Common myeloid progenitor, CD34-positive (primary cell): ENCODE measurements around the gene ACO2.
A peak's percentile ranks its signal among the peaks of the same experiment; 100 is the strongest.

Experiments
- CTCF ChIA-PET: fragments of 350-600 bp; sonication (Branson Sonifier 250); formaldehyde crosslinking; loops from one replicate; lab custom pipeline; 2021; ENCODE audit warnings: antibody characterized with exemption; lab: Charles Lee
- POLR2A ChIA-PET: fragments of 350-600 bp; sonication (Branson Sonifier 250); formaldehyde crosslinking; loops from one replicate; lab custom pipeline; 2021; ENCODE audit warnings: antibody characterized with exemption; lab: Charles Lee
- DNase-seq, 3 donors: peaks; one replicate each; pipeline versions ENCODE4 v3.0.0 to v3.0.0-alpha.2; 2013
- H3K27ac ChIP-seq, 2 experiments: 1 replicate in 1 of 2; 2 replicates in 1 of 2; pipeline ENCODE4 v1.7.0; 2013; ENCODE audit warnings: inconsistent platforms in 2 of 2, low read length in 2 of 2, mild to moderate bottlenecking in 2 of 2, low read depth in 1 of 2, moderate library complexity in 1 of 2; ENCODE audit not compliant: severe bottlenecking in 2 of 2, insufficient read depth in 1 of 2, poor library complexity in 1 of 2
- H3K27me3 ChIP-seq, 5 experiments: replicated peaks in 2 of 5; 1 replicate in 3 of 5; 2 replicates in 2 of 5; pipeline versions ENCODE4 v1.6.1 to v1.7.0; 2013; ENCODE audit warnings: low read length in 4 of 5, mild to moderate bottlenecking in 2 of 5, moderate library complexity in 2 of 5, inconsistent platforms in 1 of 5; ENCODE audit not compliant: insufficient read depth in 5 of 5, control insufficient read depth in 4 of 5
- H3K36me3 ChIP-seq, 4 experiments: 1 replicate in 2 of 4; 2 replicates in 2 of 4; pipeline versions ENCODE4 v1.6.1 to v1.7.0; 2013; ENCODE audit warnings: low read length in 3 of 4, control low read depth in 1 of 4, mild to moderate bottlenecking in 1 of 4; ENCODE audit not compliant: control insufficient read depth in 4 of 4, insufficient read depth in 4 of 4
- H3K4me1 ChIP-seq, 4 experiments: 1 replicate in 3 of 4; 2 replicates in 1 of 4; pipeline versions ENCODE4 v1.6.1 to v1.7.1; 2013; ENCODE audit warnings: low read length in 3 of 4, mild to moderate bottlenecking in 3 of 4, control low read depth in 1 of 4, inconsistent platforms in 1 of 4, moderate library complexity in 1 of 4; ENCODE audit not compliant: control insufficient read depth in 4 of 4, insufficient read depth in 4 of 4; ENCODE audit errors: control extremely low read depth in 1 of 4
- H3K4me3 ChIP-seq, 7 experiments: 1 replicate in 4 of 7; 2 replicates in 3 of 7; pipeline versions ENCODE4 v1.5.1 to v1.7.0; 2013; ENCODE audit warnings: mild to moderate bottlenecking in 7 of 7, low read length in 6 of 7, moderate library complexity in 6 of 7, inconsistent platforms in 2 of 7, low read depth in 2 of 7, control low read depth in 1 of 7; ENCODE audit not compliant: insufficient read depth in 4 of 7, control insufficient read depth in 1 of 7; ENCODE audit errors: extremely low read depth in 1 of 7
- H3K9me3 ChIP-seq, 5 experiments: 1 replicate in 4 of 5; 2 replicates in 1 of 5; pipeline versions ENCODE4 v1.6.1 to v1.7.1; 2013; ENCODE audit warnings: low read length in 4 of 5, mild to moderate bottlenecking in 2 of 5, inconsistent platforms in 1 of 5, low read depth in 1 of 5, moderate library complexity in 1 of 5; ENCODE audit not compliant: control insufficient read depth in 4 of 5, insufficient read depth in 2 of 5; ENCODE audit errors: control extremely low read depth in 1 of 5
- WGBS: methylation state at CpG from one replicate; pipeline ENCODE4 v1.1.5; 2013; ENCODE audit not compliant: insufficient coverage; 5-methylcytosine and 5-hydroxymethylcytosine counted together

Gene ACO2

GRCh38 chr22:41511521-41511968, 42.6 kb downstream of the ACO2 start:
- Histone ChIP-seq H3K36me3 (peaks cover 17 to 87% (median 57%) of the 10 kb centered on the region in 4 experiments), H3K9me3 (no peaks in the 10 kb centered on the region)
- CTCF ChIA-PET: interaction anchor here (1.1 kb wide), 1 partner anchor 85 kb away, joined by 3 read pairs; no protein-coding TSS in a partner anchor

GRCh38 chr22:41512421-41513194, 43.7 kb downstream of the ACO2 start:
- POLR2A ChIA-PET: no interaction called here
- Histone ChIP-seq H3K4me1 (no peaks in the 10 kb centered on the region), H3K36me3 (peaks cover 15 to 89% (median 57%) of the 10 kb centered on the region in 4 experiments), H3K27ac (no peak overlapping the region), H3K4me3 (no peak overlapping the region), H3K27me3 (no peaks in the 10 kb centered on the region), H3K9me3 (no peaks in the 10 kb centered on the region)
- 80% methylated on average over 16 of the region's 17 CpGs for WGBS
- CTCF ChIA-PET: interaction anchor here (0.7 to 2.9 kb wide), 4 partner anchors 7 to 109 kb away, joined by 3 to 9 read pairs (median 4); no protein-coding TSS in a partner anchor
- DNase-seq: no peak

More at GRCh38 chr22:41511521-41511968, 42.6 kb downstream of the ACO2 start:
- no peaks in the 10 kb centered on the region for H3K4me1 ChIP-seq
- no peak overlapping the region for H3K27ac ChIP-seq
- no peak overlapping the region for H3K4me3 ChIP-seq
- POLR2A ChIA-PET: interaction anchor here (0.7 kb wide), 1 partner anchor 16 kb away, joined by 3 read pairs; no protein-coding TSS in a partner anchor
- WGBS: 95% methylated on average over 2 of the region's 2 CpGs
- DNase-seq: no peak
- H3K27me3 ChIP-seq: no peaks in the 10 kb centered on the region

GRCh38 chr22:41513391-41513790, 44.5 kb downstream of the ACO2 start:
- WGBS: 92% methylated on average over 5 of the region's 5 CpGs
- Histone ChIP-seq H3K4me1 (no peaks in the 10 kb centered on the region), H3K27me3 (no peaks in the 10 kb centered on the region), H3K36me3 (peaks cover 15 to 89% (median 55%) of the 10 kb centered on the region in 4 experiments), H3K4me3 (no peak overlapping the region), H3K27ac (no peak overlapping the region), H3K9me3 (no peaks in the 10 kb centered on the region)
- CTCF ChIA-PET: interaction anchor here (0.7 to 2.9 kb wide), 4 partner anchors 8 to 110 kb away, joined by 3 to 10 read pairs (median 7); no protein-coding TSS in a partner anchor
- DNase-seq: no peak
- POLR2A ChIA-PET: no interaction called here

- ChIA-PET POLR2A (interaction anchor here (1.9 kb wide), 1 partner anchor 113 kb away, joined by 7 read pairs; no protein-coding TSS in a partner anchor), CTCF (interaction anchor here (1.0 to 4.2 kb wide), 8 partner anchors 11 to 139 kb away, joined by 3 to 73 read pairs (median 6); no protein-coding TSS in a partner anchor)
- peak in 1 of 3 donors; percentile 9 for DNase-seq
- no peaks in the 10 kb centered on the region for H3K27me3 ChIP-seq
- no peaks in the 10 kb centered on the region for H3K4me1 ChIP-seq
- WGBS: 95% methylated on average over 8 of the region's 8 CpGs
- no peaks in the 10 kb centered on the region for H3K9me3 ChIP-seq
- H3K27ac ChIP-seq: no peak overlapping the region
- no peak overlapping the region for H3K4me3 ChIP-seq
- peaks cover 8 to 85% (median 48%) of the 10 kb centered on the region in 4 experiments for H3K36me3 ChIP-seq
These were observed 47.5 kb downstream of the ACO2 start for GRCh38 chr22:41516462-41516861.

- H3K27ac ChIP-seq: no peak overlapping the region
- ChIA-PET POLR2A (interaction anchor here (1.9 kb wide), 1 partner anchor 114 kb away, joined by 7 read pairs; no protein-coding TSS in a partner anchor), CTCF (interaction anchor here (0.6 to 4.2 kb wide), 22 partner anchors 10 to 227 kb away, joined by 3 to 73 read pairs (median 4); partner anchors contain the start of genes TEF and TOB2)
- peak in 2 of 3 donors; percentile 16 to 29 for DNase-seq
- WGBS: 83% methylated on average over 20 of the region's 22 CpGs
- H3K4me3 ChIP-seq: no peak overlapping the region
- H3K9me3 ChIP-seq: no peaks in the 10 kb centered on the region
- H3K4me1 ChIP-seq: no peaks in the 10 kb centered on the region
- H3K36me3 ChIP-seq: peaks cover 6 to 76% (median 42%) of the 10 kb centered on the region in 4 experiments
- H3K27me3 ChIP-seq: no peaks in the 10 kb centered on the region
These were observed 48.5 kb downstream of the ACO2 start for GRCh38 chr22:41517172-41518047.

- POLR2A ChIA-PET: interaction anchor here (1.9 kb wide), 1 partner anchor 115 kb away, joined by 7 read pairs; no protein-coding TSS in a partner anchor
- H3K9me3 ChIP-seq: no peaks in the 10 kb centered on the region
- WGBS: 99% methylated on average over 7 of the region's 7 CpGs
- no peak overlapping the region for H3K27ac ChIP-seq
- H3K4me3 ChIP-seq: no peak overlapping the region
- CTCF ChIA-PET: interaction anchor here (0.8 to 4.2 kb wide), 21 partner anchors 10 to 137 kb away, joined by 3 to 73 read pairs (median 4); partner anchors contain the start of genes TEF and TOB2
- H3K4me1 ChIP-seq: no peaks in the 10 kb centered on the region
- peaks cover 5 to 76% (median 42%) of the 10 kb centered on the region in 4 experiments for H3K36me3 ChIP-seq
- no peaks in the 10 kb centered on the region for H3K27me3 ChIP-seq
- no peak for DNase-seq
These were observed 49.1 kb downstream of the ACO2 start for GRCh38 chr22:41518048-41518347.
